ENCODE measurements around the gene FBLN5. TPM values are rescaled to one million over a fixed set of nuclear protein-coding genes. Genes with fewer than 3 reads are reported as not detected.

The FBLN5 gene
- total and polyA plus RNA-seq, 2 of the 4 experiments (the other 2 are of a cell fraction), result 10.6 to 76.4 TPM

GRCh38 chr14:91835920-91836843 is 111.3 kb downstream of the FBLN5 start:
- POLR2A ChIA-PET (ENCODE audit: unreplicated experiment), result no interaction called here
- Histone ChIP-seq H2AK9ac (replicated peaks; ENCODE audit: low read depth, low read length, poor library complexity) (peak overlapping the region; percentile 69), H4K91ac (ENCODE audit: insufficient read depth, low read depth, low read length) (no peak overlapping the region), H3K9me3 (ENCODE audit: control insufficient read depth, insufficient read depth, low read length) (no peaks in the 10 kb centered on the region; the same call in 1 of the 2 replicates), H3K36me3 (ENCODE audit: control insufficient read depth, insufficient read depth, low read length) (no peaks in the 10 kb centered on the region), H2BK120ac (ENCODE audit: low read depth, low read length) (no peak overlapping the region), H3K9me1 (ENCODE audit: insufficient read depth, low read length) (no peaks in the 10 kb centered on the region), H2BK20ac (ENCODE audit: low read depth, low read length) (no peak overlapping the region), H3K9ac (ENCODE audit: low read depth, low read length) (no peak overlapping the region), H4K5ac (ENCODE audit: low read depth, low read length) (no peak overlapping the region), H3K4me1 (ENCODE audit: control insufficient read depth, insufficient read depth, low read length) (no peaks in the 10 kb centered on the region), H3K4me2 (ENCODE audit: low read depth, low read length) (peak overlapping the region; percentile 59), H3K27ac (ENCODE audit: insufficient read depth, low read length) (no peak overlapping the region), H2BK15ac (ENCODE audit: low read depth, low read length) (no peak overlapping the region), H4K20me1 (ENCODE audit: insufficient read depth, low read length) (no peaks in the 10 kb centered on the region), H3K56ac (ENCODE audit: extremely low read depth, insufficient read depth, low read length) (no peak overlapping the region), H3K18ac (ENCODE audit: low read depth, low read length) (no peak overlapping the region), H2BK5ac (ENCODE audit: low read depth, low read length, poor library complexity, severe bottlenecking) (no peak overlapping the region), H2AK5ac (ENCODE audit: low read depth, low read length) (no peak overlapping the region), H2AFZ (replicated peaks; ENCODE audit: low read length, poor library complexity) (peak overlapping the region; percentile 48), H3K4me3 (ENCODE audit: insufficient read depth, low read depth, low read length) (peak overlapping the region; percentile 33), H3K4ac (ENCODE audit: low read depth, low read length) (no peak overlapping the region), H4K8ac (ENCODE audit: low read depth in 2 of 2, low read length in 2 of 2) (no peak overlapping the region), H3K79me1 (ENCODE audit: low read depth in 1 of 2, low read length in 2 of 2) (no peaks in the 10 kb centered on the region), H3K27me3 (ENCODE audit: control insufficient read depth, insufficient read depth, low read length) (peaks cover 32% of the 10 kb centered on the region), H3K23ac (ENCODE audit: low read depth, low read length) (no peak overlapping the region), H3K14ac (replicated peaks; ENCODE audit: low read depth, low read length) (no peak overlapping the region)
- in situ Hi-C loops (cut with MboI; ENCODE audit: low sequenced_read_pairs) (no loop called here), intact Hi-C loops (cut with micrococcal nuclease) (no loop called here), dilution Hi-C loops (cut with HindIII; ENCODE audit: low sequenced_read_pairs, unreplicated experiment) (no loop called here)
- CTCF ChIA-PET, result no interaction called here
- DNase-seq (no peak), ATAC-seq (ENCODE audit: low read depth) (peak; percentile 79)
- no TSS peak for BruUV-seq (replicated peaks)
- TF ChIP-seq NFE2L2 (IDR thresholded peaks at IDR 0.05; ENCODE audit: low read depth, low read length) (no peak), MXI1 (IDR thresholded peaks at IDR 0.05; ENCODE audit: borderline replicate concordance, low read depth, low read length) (no peak), ELK1 (IDR thresholded peaks at IDR 0.05; ENCODE audit: borderline replicate concordance, low read depth, low read length) (no peak), RCOR1 (IDR thresholded peaks at IDR 0.05; ENCODE audit: insufficient replicate concordance, low read length) (no peak), RFX5 (IDR thresholded peaks at IDR 0.05; ENCODE audit: low read depth, low read length) (no peak), MAFK (IDR thresholded peaks at IDR 0.05; ENCODE audit: low read depth, low read length) (no peak), RAD21 (IDR thresholded peaks at IDR 0.05; ENCODE audit: low read length) (no peak), CEBPB (IDR thresholded peaks at IDR 0.05; ENCODE audit: low read depth, low read length) (no peak)
- 2% methylated on average over 20 of the region's 84 CpGs; no CpG with 5 or more reads in 1 of the 2 experiments for WGBS, 2 experiments (ENCODE audit: extremely low coverage in 2 of 2, insufficient read length in 1 of 2)

Measured in IMR-90 (cell line).